Esophagus muscularis mucosa (tissue), 4 donors: ENCODE data around the gene LGALS4.

Experiments
- CTCF ChIP-seq, 3 experiments: fragments of 200-600 bp in 2 of 3; fragments of 450-650 bp in 1 of 3; sonication (generic) in 2 of 3; IDR thresholded peaks; one replicate each; pipeline ENCODE4 v1.5.1; 2017 to 2019; ENCODE audit warnings: antibody characterized with exemption in 3 of 3, mild to moderate bottlenecking in 2 of 3, moderate library complexity in 1 of 3
- EP300 ChIP-seq: sonication (generic); formaldehyde crosslinking; IDR thresholded peaks from one replicate; pipeline ENCODE4 v1.6.1; 2017; ENCODE audit warnings: antibody characterized with exemption
- POLR2A ChIP-seq: fragments of 450-650 bp; IDR thresholded peaks from one replicate; pipeline ENCODE4 v1.6.1; 2017; ENCODE audit warnings: antibody characterized with exemption, moderate library complexity, mild to moderate bottlenecking, low read depth
- POLR2AphosphoS5 ChIP-seq, 2 donors: sonication (generic); formaldehyde crosslinking; IDR thresholded peaks; one replicate each; pipeline ENCODE4 v1.6.1; 2017; ENCODE audit warnings: antibody characterized with exemption in 2 of 2

DNA sequence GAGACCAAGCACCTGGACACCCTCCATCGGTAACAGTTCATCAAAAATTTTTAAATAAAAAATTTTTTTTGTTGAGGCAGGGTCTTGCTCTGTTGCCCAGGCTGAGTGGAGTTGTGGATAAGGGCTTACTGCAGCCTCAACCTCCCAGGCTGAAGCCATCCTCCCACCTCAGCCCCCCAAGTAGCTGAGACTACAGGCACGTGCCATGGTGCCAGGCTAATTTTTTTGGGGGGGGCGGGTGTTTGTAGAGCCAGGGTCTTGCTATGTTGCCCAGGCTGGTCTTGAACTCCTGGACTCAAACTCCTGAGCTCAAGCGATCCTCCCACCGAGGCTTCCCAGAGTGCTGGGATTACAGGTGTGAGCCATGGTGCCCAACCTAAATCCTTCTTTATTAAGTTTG, 19.1 kb downstream of the LGALS4 start:
- no peak for TF ChIP-seq CTCF (IDR thresholded peaks at IDR 0.05)
- no peak for TF ChIP-seq POLR2A
- no peak for TF ChIP-seq EP300
- no peak for TF ChIP-seq POLR2AphosphoS5 (IDR thresholded peaks at IDR 0.05)
